Ishikawa (cell line): Measurements from ENCODE around the gene ADAMTS12.

Experiments
- CEBPB ChIP-seq: IDR thresholded peaks from 2 replicates; pipeline ENCODE4 v1.6.1; 2012
- CREB1 ChIP-seq: IDR thresholded peaks from 2 replicates; pipeline ENCODE4 v1.6.1; 2012; ENCODE audit warnings: low read depth
- EGR1 ChIP-seq: IDR thresholded peaks from 2 replicates; pipeline ENCODE4 v1.6.1; 2012
- EP300 ChIP-seq: IDR thresholded peaks from 2 replicates; pipeline ENCODE4 v1.6.1; 2012; ENCODE audit warnings: borderline replicate concordance
- FOXM1 ChIP-seq: IDR thresholded peaks from 2 replicates; pipeline ENCODE4 v1.6.1; 2012; ENCODE audit warnings: low read depth, borderline replicate concordance
- RAD21 ChIP-seq: IDR thresholded peaks from 2 replicates; pipeline ENCODE4 v1.6.1; 2012; ENCODE audit warnings: low read depth
- TAF1 ChIP-seq: IDR thresholded peaks from 2 replicates; pipeline ENCODE4 v1.6.1; 2012; ENCODE audit warnings: low read depth, mild to moderate bottlenecking
- YY1 ChIP-seq: IDR thresholded peaks from 2 replicates; pipeline ENCODE4 v1.6.1; 2012; ENCODE audit warnings: low read depth
- ZBTB7A ChIP-seq: IDR thresholded peaks from 2 replicates; pipeline ENCODE4 v1.6.1; 2012; ENCODE audit warnings: low read depth
- TF ChIP-seq, protein P1 (sequence below): IDR thresholded peaks from 2 replicates; pipeline ENCODE4 v1.6.1; 2012
- TF ChIP-seq, protein P2 (sequence below): IDR thresholded peaks from 2 replicates; pipeline ENCODE4 v1.6.1; 2012

DNA sequence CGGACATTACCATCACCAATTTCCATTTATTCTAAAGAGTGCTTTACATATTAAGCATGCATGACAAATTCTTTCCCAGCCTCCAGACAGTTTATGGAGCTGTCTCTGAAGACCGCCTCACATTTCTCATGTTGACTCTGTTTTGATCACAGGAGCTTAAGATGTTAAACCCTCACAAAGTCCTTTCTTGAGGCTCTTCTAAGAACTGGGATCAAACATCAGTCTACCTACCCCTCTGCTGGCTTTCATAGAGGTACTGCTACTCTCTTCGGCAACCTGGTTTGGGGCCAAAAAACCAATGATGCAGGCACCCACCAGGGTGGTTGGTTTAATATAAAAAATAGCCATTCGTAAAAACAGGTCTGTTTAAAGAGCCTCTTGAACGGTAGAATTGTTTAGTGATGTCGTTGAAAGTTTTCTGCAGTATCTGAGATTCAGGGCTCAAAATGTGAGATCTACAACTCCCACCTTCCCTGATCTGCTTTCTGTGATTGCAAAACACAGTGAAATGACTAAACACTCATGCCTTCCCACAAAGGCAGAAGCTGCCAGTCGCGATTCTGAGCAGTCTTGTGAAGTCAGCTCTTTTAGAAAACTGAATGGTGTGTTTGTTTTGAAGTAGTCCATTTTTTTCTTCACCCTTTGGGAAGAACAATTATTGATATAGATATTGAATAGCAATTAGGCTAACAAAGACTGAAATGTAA is 47.9 kb upstream of the ADAMTS12 start:
- TF ChIP-seq CREB1 (no peak), TAF1 (no peak), RAD21 (no peak), EP300 (no peak), ZBTB7A (no peak), EGR1 (no peak), CEBPB (no peak), YY1 (no peak), FOXM1 (no peak)
- TF ChIP-seq, protein P1, sequence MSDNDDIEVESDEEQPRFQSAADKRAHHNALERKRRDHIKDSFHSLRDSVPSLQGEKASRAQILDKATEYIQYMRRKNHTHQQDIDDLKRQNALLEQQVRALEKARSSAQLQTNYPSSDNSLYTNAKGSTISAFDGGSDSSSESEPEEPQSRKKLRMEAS, result no peak
- TF ChIP-seq, protein P2, sequence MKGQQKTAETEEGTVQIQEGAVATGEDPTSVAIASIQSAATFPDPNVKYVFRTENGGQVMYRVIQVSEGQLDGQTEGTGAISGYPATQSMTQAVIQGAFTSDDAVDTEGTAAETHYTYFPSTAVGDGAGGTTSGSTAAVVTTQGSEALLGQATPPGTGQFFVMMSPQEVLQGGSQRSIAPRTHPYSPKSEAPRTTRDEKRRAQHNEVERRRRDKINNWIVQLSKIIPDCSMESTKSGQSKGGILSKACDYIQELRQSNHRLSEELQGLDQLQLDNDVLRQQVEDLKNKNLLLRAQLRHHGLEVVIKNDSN, result no peak
